ENCODE measurements around the gene SLC8B1. TPM values are rescaled to one million over a fixed set of nuclear protein-coding genes. Genes with fewer than 3 reads are reported as not detected.

Gene SLC8B1
- total RNA-seq, 1 experiment from 2014 or later, result 5.2 TPM

GRCh38 chr12:113270709-113271009 lies 64.2 kb downstream of the SLC8B1 start:
- DNase-seq (ENCODE audit: low read depth), result no peak

GRCh38 chr12:113269257-113269943 lies 65.5 kb downstream of the SLC8B1 start:
- no peak for DNase-seq (ENCODE audit: low read depth)

GRCh38 chr12:113268621-113269020 lies 66.3 kb downstream of the SLC8B1 start:
- DNase-seq (ENCODE audit: low read depth), result no peak

GRCh38 chr12:113268136-113268535 lies 66.8 kb downstream of the SLC8B1 start:
- no peak for DNase-seq (ENCODE audit: low read depth)

- DNase-seq (ENCODE audit: low read depth), result no peak
Measured at GRCh38 chr12:113267621-113268020, 67.3 kb downstream of the SLC8B1 start.

GRCh38 chr12:113266106-113266895 lies 68.6 kb downstream of the SLC8B1 start:
- no peak for DNase-seq (ENCODE audit: low read depth)

GRCh38 chr12:113263431-113263963 lies 71.4 kb downstream of the SLC8B1 start:
- DNase-seq (ENCODE audit: low read depth), result no peak

- DNase-seq (ENCODE audit: low read depth), result no peak
Measured at GRCh38 chr12:113262710-113263109, 72.2 kb downstream of the SLC8B1 start.

- no peak for DNase-seq (ENCODE audit: low read depth)
Measured at GRCh38 chr12:113261847-113262470, 73.0 kb downstream of the SLC8B1 start.

- DNase-seq (ENCODE audit: low read depth), result no peak
Measured at GRCh38 chr12:113260636-113261300, 74.1 kb downstream of the SLC8B1 start.

GRCh38 chr12:113260127-113260526 lies 74.8 kb downstream of the SLC8B1 start:
- no peak for DNase-seq (ENCODE audit: low read depth)

GRCh38 chr12:113257564-113257963 lies 77.3 kb downstream of the SLC8B1 start:
- DNase-seq (ENCODE audit: low read depth), result no peak

- no peak for DNase-seq (ENCODE audit: low read depth)
Measured at GRCh38 chr12:113254298-113254697, 80.6 kb downstream of the SLC8B1 start.

GRCh38 chr12:113253532-113254285 lies 81.2 kb downstream of the SLC8B1 start:
- no peak for DNase-seq (ENCODE audit: low read depth)

- no peak for DNase-seq (ENCODE audit: low read depth)
Measured at GRCh38 chr12:113252494-113252893, 82.4 kb downstream of the SLC8B1 start.

GRCh38 chr12:113251404-113252070 lies 83.4 kb downstream of the SLC8B1 start:
- DNase-seq (ENCODE audit: low read depth), result no peak

GRCh38 chr12:113250045-113250444 lies 84.9 kb downstream of the SLC8B1 start:
- DNase-seq (ENCODE audit: low read depth), result no peak

- no peak for DNase-seq (ENCODE audit: low read depth)
Measured at GRCh38 chr12:113249546-113249945, 85.4 kb downstream of the SLC8B1 start.

GRCh38 chr12:113248842-113249435 lies 86.0 kb downstream of the SLC8B1 start:
- DNase-seq (ENCODE audit: low read depth), result no peak
